Measurements from ENCODE around the gene HTR3B. TPM values are rescaled to one million over a fixed set of nuclear protein-coding genes. Genes with fewer than 3 reads are reported as not detected.

The HTR3B gene
- total and polyA plus RNA-seq, 10 of the 15 experiments (the other 5 are each of a cell fraction or from before 2014, with no cell fraction given), result not detected

GRCh38 chr11:113874581-113875233 lies 29.9 kb upstream of the HTR3B start (continued):
- TF ChIP-seq, protein P1, sequence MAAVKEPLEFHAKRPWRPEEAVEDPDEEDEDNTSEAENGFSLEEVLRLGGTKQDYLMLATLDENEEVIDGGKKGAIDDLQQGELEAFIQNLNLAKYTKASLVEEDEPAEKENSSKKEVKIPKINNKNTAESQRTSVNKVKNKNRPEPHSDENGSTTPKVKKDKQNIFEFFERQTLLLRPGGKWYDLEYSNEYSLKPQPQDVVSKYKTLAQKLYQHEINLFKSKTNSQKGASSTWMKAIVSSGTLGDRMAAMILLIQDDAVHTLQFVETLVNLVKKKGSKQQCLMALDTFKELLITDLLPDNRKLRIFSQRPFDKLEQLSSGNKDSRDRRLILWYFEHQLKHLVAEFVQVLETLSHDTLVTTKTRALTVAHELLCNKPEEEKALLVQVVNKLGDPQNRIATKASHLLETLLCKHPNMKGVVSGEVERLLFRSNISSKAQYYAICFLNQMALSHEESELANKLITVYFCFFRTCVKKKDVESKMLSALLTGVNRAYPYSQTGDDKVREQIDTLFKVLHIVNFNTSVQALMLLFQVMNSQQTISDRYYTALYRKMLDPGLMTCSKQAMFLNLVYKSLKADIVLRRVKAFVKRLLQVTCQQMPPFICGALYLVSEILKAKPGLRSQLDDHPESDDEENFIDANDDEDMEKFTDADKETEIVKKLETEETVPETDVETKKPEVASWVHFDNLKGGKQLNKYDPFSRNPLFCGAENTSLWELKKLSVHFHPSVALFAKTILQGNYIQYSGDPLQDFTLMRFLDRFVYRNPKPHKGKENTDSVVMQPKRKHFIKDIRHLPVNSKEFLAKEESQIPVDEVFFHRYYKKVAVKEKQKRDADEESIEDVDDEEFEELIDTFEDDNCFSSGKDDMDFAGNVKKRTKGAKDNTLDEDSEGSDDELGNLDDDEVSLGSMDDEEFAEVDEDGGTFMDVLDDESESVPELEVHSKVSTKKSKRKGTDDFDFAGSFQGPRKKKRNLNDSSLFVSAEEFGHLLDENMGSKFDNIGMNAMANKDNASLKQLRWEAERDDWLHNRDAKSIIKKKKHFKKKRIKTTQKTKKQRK (IDR thresholded peaks at IDR 0.05; ENCODE audit: low read depth, low read length), result no peak
- no peak for TF ChIP-seq IRF3 (IDR thresholded peaks at IDR 0.05)

- CTCF ChIA-PET, result interaction anchor here (1.3 kb wide), 1 partner anchor 21 kb away, joined by 3 read pairs; no protein-coding TSS in a partner anchor
- peak; percentile 23 for FAIRE-seq
- Histone ChIP-seq H3K9ac (ENCODE audit: control insufficient read depth, insufficient read depth, low read length) (peak within 1 kb of the TSS; percentile 87), H4K20me1 (ENCODE audit: control insufficient read depth, insufficient read depth) (no peaks in the 10 kb centered on the region), H3K27me3 (replicated peaks in 1 of 2; ENCODE audit: control insufficient read depth in 2 of 2, insufficient read depth in 2 of 2, low read length in 1 of 2) (no peaks in the 10 kb centered on the region), H3K4me3 (peak within 1 kb of the TSS; percentile 86), H3K4me1 (ENCODE audit: control insufficient read depth, insufficient read depth, low read length) (peaks cover 20% of the 10 kb centered on the region), H3K4me2 (ENCODE audit: control insufficient read depth, insufficient read depth) (peak within 1 kb of the TSS; percentile 83), H3K9me3 (replicated peaks; ENCODE audit: control insufficient read depth, insufficient read depth, low read length) (no peaks in the 10 kb centered on the region; the same call in 1 of the 3 replicates), H2AFZ (ENCODE audit: control insufficient read depth, low read depth, low read length) (peak within 1 kb of the TSS; percentile 90), H3K27ac (ENCODE audit: control insufficient read depth, insufficient read depth) (peak within 1 kb of the TSS; percentile 84), H3K79me2 (ENCODE audit: control insufficient read depth, insufficient read depth, low read length) (peaks cover 19% of the 10 kb centered on the region), H3K36me3 (ENCODE audit: control insufficient read depth in 2 of 2, insufficient read depth in 2 of 2, low read length in 1 of 2) (0 out of 4 replicates have a peak, but pooled peaks cover 0 to 3% of the 10 kb centered on the region in 2 experiments)
- DNase-seq (ENCODE audit: low read depth, low spot score), result peak; percentile 68
- intact Hi-C loops (cut with micrococcal nuclease; ENCODE audit: unreplicated experiment) (loop anchor here (2.0 kb wide), 1 partner anchor 103 kb away; the partner anchor contains the start of gene ZW10), in situ Hi-C loops (cut with MboI) (no loop called here)
- SMC1A ChIA-PET (ENCODE audit: uncharacterized antibody, unreplicated experiment), result interaction anchor here (1.1 to 1.9 kb wide), 4 partner anchors 11 to 35 kb away, joined by 3 to 6 read pairs (median 4); no protein-coding TSS in a partner anchor
- RAD21 ChIA-PET (ENCODE audit: unreplicated experiment), result interaction anchor here (0.8 kb wide), 1 partner anchor 44 kb away, joined by 3 read pairs; no protein-coding TSS in a partner anchor
- WGBS (ENCODE audit: insufficient coverage, insufficient replicate concordance, low lambda C conversion rate, missing lambda C conversion rate), result 2% methylated on average over 53 of the region's 95 CpGs
- POLR2A ChIA-PET, result interaction anchor here (1.2 to 1.7 kb wide), 3 partner anchors 10 to 27 kb away, joined by 3 to 5 read pairs (median 4); no protein-coding TSS in a partner anchor
- no TSS peak for BruUV-seq (replicated peaks)
- peak; percentile 89 for ATAC-seq
- peak; percentile 94 for TF ChIP-seq POLR2AphosphoS5 (IDR thresholded peaks at IDR 0.05; ENCODE audit: low read length)
- peak; percentile 95 for TF ChIP-seq ZNF687 (IDR thresholded peaks at IDR 0.05)
- peak; percentile 78 for TF ChIP-seq NRF1 (conservative IDR thresholded peaks at IDR 0.05; ENCODE audit: low read depth, low read length)
These were observed 29.1 kb upstream of the HTR3B start, which contains the start of gene USP28 for GRCh38 chr11:113875234-113876073. USP28 (minus strand) TSS chr11:113875572; CDS start chr11:113875501, 71 bp downstream.

Measured in GM12878 (cell line).